GM18907 (cell line): Measurements from ENCODE around the gene MID2.
"Not testable (repeated sequence)": the region's sequence is repeated elsewhere in the genome, so short reads cannot be mapped to it uniquely, and the experiment has no call there.

Experiments
- ATAC-seq: cut with Tn5 transposase; IDR thresholded peaks from one replicate; pipeline ENCODE4 v1.9.1; 2021; ENCODE audit warnings: mild to moderate bottlenecking, moderate library complexity; ENCODE audit not compliant: unreplicated experiment

Gene MID2

DNA sequence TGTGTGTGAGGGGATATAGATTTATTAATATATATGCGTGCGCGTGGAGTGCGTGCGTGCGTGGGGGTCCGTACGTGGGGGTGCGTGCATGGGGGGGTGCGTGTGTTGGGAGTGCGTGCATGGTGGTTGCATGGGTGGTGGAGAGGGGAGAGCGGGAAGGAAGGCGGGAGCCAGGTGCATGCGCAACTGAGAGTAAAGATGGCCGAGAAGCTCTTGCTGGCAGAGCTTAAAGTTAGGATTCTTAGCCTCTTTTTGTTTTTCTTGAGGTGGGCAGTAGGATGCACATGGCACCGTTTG lies 110.7 kb downstream of the MID2 start:
- no peak for ATAC-seq

DNA sequence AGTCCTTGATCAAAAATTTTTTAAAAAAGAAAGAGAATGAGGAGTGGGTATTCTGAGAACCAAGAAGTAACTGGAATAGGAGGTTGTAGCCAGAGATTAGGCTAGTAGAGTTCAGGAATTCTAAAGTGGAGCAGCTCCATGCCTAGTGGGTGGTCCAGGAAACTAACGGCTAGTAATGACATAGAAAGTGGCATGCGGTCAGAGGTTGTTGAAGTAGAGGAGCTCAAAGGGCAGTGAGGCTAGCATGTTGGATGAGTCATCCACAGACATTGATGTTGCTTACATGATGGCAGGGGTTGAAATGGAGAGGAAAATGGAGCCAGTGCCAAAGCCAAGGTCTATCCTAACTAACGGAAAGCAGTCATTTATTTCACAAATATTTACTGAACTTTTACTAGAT lies 114.4 kb downstream of the MID2 start:
- no peak for ATAC-seq

DNA sequence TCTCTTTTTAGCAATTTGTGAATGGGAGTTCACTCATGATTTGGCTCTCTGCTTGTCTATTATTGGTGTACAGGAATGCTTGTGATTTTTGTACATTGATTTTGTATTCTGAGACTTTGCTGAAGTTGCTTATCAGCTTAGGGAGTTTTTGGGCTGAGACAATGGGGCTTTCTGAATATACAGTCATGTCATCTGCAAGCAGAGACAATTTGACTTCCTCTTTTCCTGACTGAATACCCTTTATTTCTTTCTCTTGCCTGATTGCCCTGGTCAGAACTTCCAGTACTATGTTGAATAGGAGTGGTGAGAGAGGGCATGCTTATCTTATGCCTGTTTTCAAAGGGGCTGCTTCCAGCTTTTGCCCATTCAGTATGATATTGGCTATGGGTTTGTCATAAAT lies 129.7 kb downstream of the MID2 start:
- not testable (repeated sequence) for ATAC-seq

DNA sequence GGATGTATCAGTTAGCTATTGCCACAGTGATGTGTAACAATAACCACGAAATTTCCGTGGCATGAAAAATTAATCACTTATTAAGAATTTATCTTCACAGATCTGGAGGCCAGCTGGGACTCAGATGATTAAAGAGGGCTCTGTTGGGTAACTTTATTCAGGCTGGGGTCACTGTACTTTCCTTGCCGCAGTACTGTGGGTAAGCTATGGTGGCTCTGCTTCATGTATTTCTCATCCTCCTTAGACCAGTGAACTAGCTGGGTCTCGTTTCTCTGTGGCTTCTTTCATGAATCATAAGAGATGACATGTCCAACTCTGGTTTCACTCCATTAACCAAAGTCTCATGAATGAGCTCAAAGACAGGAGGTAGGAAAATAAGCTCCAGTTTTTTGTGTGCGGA lies 143.0 kb downstream of the MID2 start:
- peak; percentile 98 for ATAC-seq

DNA sequence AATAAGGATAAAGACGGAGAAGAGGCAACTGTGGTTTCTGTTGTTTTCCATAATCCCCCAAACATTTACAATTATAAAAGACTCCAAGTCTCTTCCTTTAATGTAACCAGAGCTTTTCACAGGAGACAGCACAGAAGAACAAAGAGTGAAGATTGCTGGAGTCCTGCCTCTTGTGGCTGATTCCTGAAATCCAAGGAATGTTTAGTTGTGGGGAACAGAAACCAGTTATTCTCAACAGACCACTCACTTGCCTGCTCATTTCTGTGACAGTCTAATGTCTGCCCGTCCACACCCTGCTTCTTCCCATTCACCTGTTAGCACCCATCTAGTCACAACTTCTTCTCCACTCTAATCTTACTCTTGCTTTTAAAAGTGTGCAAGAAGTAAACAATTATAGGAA lies 144.4 kb downstream of the MID2 start:
- ATAC-seq = no peak

DNA sequence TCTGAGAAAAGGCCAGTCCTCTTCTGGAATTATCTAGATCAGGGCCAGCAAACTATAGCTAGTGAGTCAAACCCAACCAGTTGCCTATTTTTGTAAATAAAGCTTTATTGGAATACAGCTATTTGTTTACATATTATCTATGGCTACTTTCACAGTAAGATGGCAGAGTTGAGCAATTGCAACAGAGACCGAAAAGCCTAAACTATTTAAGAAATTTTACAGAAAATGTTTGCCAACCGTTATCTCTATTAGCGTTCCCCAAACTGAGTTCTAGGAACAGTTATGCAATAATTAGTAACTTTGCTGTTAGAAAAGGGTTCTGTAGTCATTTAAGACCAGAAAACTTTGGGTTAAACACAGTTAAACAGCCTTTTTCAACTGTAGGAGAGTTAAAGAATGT lies 146.0 kb downstream of the MID2 start:
- no peak for ATAC-seq
